Left renal pelvis (tissue), 4 donors: Measurements from ENCODE around the gene PPT2. TPM values are rescaled to one million over a fixed set of nuclear protein-coding genes. Genes with fewer than 3 reads are reported as not detected.
"Not testable (repeated sequence)": the region's sequence is repeated elsewhere in the genome, so short reads cannot be mapped to it uniquely, and the experiment has no call there.

Source experiments
- DNase-seq, 4 donors: peaks; one replicate each; pipeline ENCODE4 v3.0.0-alpha.2; 2013; ENCODE audit warnings: low read depth in 4 of 4, low spot score in 3 of 4
- polyA plus RNA-seq, 4 donors: library from polyadenylated mRNA; unstranded; fragments of 120-200 nt; gene quantifications; one replicate each; pipeline ENCODE4 v1.2.1, GENCODE V29; 2013; ENCODE audit not compliant: insufficient read length in 4 of 4

PPT2 gene
- polyA plus RNA-seq, 4 donors: 26.6 to 45.5 (median 34.9) TPM

DNA sequence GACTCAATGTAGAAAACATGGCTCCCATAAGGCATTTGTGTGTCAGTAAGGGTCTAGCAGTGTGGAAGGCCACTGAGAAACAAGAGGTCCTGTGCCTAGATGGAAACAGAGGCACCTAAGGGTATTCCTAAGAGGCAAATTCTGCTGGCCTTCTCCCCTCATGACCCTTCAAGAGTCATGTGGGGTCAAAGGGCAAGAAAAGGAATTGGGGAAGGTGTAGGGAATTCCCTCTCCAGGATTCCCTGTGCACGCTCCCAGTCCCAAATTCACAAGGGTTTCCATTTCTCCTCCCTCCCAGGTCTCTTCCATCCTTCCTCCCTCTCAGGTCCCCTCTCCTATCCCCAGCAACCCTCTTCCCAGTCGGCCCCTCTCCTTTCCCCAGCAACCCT lies 21.4 kb downstream of the PPT2 start:
- DNase-seq: no peak

DNA sequence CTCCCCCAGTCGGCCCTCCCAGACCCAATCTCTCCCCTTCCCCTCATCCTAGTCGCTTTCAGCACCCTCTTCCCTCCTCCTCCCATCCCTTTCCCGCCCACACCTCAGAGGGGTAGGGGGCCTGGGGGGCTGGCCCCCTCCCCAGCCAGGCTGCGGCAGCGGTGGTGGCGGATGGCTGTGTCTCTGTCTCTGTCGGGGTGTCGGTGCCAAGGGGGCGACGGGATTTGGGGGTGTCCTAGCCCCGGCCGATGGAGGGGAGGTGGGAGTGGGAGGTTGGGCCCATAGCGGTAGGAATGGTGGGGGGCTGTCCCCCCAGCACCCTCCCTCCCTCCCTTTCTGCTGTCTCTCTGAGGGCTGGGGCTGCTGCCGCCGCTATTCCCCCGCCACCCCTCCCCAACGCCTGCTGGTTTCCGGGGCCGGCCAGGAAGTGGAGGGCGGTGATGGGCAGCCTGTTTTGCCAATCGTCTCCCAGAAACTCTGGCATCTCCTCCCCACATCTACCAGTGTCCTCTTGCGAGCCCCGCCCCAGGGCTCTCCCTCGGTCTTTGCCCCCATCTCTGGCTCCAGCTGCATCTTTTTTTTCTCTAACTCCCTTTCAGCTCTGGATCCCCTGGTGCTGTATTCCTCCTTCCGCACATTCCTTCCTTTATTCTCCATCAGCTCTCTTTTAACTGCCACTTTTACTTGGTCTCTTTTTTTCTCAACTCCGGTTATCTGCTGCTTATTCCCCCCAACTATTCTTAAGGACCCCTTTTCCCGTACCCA lies 22.0 kb downstream of the PPT2 start, which contains the start of gene AGPAT1:
AGPAT1 (minus strand) TSS at position 374 of the 765 bp plus-strand sequence. CDS start 4,588 bp downstream, outside the sequence.
- peak; percentile 92 to 96 (median 95) for DNase-seq

DNA sequence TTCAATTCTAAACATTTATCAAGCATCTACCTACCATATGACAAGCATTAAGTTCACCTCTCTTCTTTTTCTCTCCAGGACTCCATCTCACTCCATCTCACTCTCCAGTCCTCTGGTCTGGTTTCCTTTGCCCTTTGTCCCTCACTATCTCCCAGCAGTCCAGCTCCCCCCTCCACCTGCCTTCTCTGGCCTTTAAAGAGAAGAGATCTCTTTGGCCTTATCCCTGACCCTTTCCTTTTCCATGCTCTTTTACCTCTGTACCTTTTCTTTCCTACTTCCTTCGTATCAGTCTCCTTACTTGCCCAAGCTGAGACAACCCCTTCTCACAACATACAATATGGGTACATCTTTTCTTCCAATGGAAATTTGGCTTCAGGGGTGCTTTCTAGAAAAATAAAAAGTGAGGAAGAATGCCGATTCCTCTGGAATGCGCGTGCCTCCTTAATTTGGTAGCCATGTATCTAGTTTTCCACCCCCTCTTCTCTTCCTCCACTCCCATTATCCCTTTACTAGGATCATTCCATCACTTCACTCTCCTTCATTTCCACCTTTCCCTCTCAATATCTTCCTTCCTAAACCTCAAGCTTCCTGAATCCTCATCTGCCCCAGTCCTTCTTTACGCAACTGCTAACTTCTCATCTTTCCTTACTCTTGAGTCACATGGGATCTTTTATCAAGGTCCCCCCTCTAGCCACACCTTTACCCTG lies 22.7 kb downstream of the PPT2 start:
- DNase-seq: no peak

DNA sequence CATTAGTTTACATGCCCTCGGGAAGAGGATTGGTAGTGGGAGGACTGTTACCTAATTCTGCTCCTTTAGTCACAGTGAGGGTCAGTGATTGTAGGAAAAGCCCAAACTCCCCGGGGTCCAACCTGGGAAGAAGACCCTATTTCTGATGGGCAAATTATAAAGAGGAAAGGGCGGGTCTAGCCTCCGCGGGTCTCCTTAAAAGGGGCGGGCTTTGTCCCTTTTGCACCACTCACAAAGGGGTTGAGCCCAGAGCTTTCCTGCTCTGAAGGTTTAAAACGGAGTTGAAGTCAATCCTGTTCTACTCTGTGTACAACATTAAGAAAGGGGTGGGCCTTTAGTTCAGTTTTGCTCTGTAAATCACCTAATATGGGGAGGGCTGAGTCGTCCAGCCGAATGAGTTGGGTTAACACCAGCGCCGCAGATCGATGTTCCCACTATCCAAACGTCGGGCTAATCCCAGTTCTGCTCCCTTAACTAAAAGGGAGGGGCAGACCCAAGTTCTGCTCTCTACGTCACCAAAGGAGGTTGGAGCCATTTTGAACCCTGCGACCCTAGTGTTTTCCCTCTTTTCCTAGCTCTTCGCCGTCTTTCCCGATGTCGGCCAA lies 23.3 kb downstream of the PPT2 start:
- DNase-seq: no peak

DNA sequence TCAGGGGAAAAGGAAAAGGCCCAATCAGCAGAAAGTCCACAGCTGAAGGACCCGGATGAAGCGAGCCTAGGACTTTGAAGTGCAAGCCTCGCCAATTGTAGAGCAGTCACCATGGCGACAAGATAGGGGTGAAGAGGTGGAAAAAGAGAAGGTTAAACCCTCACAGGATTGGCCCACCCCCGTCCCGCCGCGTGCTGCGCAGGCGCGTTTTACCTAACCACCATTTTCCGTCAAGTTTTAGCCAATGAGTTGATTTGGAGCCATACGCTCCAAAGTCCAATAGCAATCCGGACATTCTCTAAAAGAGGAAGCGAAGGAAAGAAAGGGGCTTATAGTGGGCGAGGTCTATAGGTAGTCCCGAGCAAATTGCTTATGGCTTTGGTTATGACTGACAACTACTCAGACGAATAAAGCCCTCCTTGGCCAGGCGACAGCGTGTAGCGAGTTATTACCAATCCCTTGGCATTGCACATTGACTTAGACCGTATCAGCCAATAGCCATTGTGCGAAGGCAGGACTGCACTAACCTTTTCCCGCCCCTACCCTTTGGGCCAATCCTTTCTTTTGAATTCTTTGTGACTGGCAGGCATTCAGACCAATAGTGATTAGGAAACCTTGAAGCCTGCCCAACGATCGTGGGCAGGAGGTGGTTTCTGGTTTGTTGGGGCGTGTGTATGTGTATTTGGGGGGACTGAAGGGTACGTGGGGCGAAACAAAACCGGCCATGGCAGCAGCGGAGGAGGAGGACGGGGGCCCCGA lies 24.0 kb downstream of the PPT2 start, which contains the start of gene RNF5:
RNF5 (plus strand) TSS at position 618 of the 759 bp plus-strand sequence; CDS start at position 725, 107 bp downstream.
- DNase-seq: peak; percentile 99 to 100 (median 100)

DNA sequence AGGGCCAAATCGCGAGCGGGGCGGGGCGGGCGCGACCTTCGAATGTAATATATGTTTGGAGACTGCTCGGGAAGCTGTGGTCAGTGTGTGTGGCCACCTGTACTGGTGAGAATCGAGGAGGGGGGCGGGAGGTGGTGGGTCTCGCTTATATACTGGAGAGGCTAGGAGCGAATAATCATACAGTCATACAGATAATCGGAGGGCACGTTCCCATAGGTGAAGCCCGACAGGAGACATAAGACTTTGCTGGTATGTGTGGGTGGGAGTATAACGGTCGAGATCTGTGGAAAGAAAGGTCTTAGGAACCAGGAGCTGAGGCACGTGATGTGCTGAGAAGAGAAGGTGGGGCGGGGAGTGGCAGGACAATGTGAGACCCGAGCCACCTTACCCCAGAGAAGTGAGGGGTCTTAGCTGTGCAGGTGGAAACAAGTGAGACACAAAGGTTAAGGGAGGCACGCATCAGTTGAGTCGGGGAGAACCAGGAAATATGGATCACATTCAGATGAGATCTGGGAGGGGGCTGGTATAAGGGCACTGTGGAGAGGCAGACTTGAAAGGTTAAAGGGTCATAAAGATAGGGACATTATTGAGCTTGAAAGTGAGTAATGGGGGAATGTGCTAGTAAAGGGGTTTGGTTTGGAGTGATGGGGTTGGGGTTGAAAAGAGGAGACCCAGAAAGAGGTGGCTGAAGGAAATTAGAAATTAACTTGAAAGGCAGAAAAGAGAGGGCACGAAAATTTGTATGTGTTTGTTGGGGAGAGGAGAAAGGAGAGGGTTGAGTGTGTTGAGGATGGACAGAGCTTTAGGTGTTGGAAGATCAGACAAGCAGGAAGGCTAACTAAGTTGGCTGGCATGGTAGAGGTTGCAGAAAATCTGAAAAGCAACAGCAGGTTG lies 24.9 kb downstream of the PPT2 start:
- DNase-seq: no peak

DNA sequence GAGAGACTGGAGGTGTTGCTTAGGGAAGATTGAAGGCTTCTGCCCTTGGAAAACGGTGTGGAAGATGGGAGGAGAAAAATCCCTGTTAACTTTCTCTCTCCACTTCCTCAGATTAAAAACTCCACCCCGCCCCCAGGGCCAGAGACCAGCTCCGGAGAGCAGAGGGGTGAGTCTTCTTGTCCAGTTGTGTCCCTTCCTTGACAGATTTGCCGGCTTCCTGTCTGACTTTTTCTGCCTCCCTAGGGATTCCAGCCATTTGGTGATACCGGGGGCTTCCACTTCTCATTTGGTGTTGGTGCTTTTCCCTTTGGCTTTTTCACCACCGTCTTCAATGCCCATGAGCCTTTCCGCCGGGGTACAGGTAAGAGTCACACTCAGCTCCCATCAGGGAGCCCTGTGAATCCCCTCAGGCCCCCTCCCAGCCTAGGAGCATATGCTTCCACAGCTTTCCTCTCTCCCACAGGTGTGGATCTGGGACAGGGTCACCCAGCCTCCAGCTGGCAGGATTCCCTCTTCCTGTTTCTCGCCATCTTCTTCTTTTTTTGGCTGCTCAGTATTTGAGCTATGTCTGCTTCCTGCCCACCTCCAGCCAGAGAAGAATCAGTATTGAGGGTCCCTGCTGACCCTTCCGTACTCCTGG lies 25.9 kb downstream of the PPT2 start:
- DNase-seq: no peak

DNA sequence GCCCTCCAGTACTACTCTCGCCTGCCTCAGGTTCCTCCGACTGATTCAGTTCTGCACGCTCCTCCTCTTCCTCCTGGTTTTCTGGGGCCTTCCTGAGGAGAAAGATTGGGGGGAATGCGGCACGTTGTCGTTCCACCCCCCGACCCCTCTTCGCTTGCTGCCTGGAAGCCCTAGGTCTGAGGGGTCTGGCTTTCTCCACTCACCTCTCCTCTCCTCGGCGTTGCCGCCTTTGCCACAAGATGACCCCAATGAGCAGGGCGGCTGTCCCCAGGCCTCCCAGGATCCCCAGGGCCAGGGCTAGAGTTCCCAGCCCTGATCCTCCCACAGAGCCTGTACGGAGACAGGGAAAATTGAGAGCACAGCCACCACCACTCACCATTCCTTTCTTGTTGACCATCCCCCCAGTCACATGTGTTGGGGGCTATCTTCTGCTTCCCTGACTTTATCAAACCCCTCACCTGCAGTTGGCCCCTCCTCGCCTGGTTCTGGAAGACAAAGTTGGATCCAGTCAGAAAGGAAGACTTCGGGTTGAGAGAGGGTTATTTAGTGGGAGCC lies 27.3 kb downstream of the PPT2 start:
- no peak for DNase-seq

DNA sequence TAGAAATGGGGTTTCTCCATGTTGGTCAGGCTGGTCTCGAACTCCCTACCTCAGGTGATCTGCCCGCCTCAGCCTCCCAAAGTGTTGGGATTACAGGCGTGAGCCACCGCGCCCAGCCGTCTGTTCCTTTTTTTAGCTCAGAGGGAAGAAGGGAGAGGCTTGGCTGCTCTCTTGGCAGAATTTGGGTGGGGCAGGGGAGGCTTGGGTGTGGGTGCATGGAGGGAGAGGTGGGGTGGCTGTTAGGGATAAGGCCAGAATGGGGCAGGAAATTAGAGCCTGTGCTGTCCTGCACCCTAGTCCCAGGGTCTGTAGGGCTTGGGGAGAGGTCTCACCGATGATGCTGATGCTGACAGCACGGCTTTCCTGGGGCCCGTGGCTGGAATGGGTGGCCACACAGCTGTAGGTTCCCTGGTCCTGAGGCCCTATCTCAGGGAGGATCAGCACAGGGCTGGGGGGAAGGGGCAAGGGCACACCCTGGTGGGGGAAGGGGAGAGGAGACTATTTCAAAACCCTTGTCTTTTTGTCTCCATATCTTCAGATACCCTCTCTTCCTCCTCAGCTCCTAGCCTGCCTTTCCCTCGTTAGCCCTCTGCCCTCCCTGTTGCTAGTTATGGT lies 28.1 kb downstream of the PPT2 start:
- no peak for DNase-seq

DNA sequence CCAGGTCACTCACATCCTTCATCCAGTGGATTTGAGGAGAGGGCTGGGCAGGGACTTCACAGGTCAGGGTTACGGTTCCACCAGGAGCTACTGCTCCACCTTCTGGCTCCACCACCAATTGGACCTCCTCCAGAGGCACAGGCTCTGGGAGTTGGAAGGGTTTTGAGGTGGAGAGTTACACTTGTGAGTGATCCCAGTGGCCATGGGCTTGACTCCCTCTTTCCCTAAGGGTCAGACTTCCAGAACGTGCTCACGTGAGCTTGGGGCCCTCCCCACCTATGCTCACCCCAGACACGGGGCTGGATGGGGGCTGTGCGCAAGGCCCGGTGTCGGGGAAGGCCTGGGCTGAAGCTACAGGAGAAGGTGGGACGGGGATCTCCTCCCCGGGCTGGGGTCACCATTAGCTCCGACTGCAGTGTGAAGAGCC lies 28.6 kb downstream of the PPT2 start:
- DNase-seq: no peak

DNA sequence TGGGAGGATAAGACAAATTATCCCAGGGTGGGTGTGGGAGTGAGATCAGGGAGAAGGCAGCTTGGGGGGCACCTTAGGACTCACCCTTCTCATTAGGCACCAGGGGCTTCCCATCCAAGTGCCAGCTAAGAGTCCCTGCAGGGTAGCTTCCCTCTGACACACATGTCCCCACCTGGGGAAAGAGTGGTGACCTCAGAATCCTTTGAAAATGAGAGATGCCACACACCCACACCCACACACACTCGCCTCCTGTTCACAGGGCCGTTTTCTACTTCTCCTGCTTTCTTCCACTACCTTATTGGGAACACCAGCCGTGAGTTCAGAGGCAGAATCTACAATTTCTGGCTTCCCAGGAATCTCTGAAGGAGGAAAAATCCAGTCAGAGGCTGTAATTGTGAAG lies 29.1 kb downstream of the PPT2 start:
- DNase-seq: no peak

DNA sequence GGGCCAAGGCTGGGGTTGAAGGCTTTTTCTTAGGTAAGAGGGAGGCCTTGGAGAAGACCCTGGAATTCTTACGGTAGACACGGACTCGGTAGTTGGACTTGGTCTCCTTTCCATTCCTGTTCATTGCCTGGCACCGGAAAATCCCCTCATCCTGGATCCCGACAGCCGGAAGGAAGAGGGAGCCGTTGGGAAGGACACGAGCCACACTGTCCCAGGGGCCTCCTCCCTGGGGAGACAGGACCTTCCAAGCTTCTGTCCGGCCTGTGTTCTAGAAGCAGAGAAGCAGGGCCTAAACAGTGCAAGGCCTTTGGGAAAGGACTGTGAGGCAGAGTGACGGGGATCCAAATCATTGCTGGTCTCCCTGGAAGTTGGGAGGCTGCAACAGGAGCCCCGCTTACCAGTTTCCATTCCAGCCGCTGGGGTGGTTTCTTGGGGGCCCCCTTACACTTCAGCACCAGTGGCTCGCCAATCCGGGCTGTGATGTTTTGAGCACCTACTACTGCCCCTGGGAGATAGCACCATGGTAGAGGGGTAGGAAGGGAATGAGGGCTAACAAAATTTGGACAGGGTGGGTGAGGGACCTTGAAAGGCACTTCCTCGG lies 29.6 kb downstream of the PPT2 start:
- DNase-seq: no peak

DNA sequence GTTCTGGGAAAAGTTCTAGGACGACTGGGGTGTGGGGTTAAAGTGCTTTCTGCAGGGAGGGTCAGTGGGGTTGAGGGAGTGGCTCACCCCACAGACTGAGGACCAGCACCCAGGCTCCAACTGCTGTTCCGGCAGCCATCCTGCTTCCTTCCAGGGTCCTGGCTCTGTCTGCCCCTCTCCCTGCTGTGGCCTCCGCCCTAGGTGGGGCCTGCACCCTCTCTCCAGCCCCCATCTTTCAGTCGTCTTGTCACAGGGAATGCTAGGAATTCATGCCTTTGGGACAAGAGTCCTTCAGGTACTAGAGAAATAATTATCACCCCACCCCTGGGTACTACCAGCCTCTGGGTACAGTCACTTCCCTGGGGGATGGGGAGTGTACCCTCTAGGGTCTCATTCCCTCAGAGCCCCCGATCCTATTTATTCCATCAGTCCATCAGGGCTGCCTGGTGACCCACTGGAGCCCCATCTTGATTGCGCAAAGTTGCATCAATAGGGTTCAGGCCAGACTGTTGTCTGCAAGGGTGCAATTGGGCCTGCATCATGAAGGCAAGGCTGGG lies 30.2 kb downstream of the PPT2 start, which contains the start of gene AGER:
AGER (minus strand) TSS at position 170 of the 557 bp plus-strand sequence; CDS start at position 139, 31 bp downstream.
- no peak for DNase-seq

DNA sequence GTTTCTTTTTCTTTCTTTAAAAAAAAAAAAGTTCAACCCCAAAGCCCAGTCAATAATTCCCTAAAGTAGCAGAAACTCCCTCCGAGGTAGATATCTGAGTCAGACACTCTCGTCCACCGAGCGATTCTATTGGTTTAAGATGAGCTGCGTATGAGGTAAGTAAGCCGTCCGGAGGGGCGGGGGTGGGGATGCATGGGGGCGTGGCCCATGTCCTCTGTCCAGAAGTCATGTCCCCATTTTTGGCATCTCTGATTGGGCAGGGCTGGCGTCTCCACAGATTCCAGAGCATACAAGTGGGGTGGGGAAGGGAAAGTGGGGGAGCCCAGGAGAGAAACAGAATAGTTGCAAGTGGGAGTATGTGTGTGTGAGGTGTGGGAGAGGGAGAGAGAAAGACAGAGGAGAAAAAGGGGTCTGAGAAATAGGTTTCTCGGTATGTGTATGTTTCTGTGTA lies 31.8 kb downstream of the PPT2 start:
- not testable (repeated sequence) for DNase-seq

DNA sequence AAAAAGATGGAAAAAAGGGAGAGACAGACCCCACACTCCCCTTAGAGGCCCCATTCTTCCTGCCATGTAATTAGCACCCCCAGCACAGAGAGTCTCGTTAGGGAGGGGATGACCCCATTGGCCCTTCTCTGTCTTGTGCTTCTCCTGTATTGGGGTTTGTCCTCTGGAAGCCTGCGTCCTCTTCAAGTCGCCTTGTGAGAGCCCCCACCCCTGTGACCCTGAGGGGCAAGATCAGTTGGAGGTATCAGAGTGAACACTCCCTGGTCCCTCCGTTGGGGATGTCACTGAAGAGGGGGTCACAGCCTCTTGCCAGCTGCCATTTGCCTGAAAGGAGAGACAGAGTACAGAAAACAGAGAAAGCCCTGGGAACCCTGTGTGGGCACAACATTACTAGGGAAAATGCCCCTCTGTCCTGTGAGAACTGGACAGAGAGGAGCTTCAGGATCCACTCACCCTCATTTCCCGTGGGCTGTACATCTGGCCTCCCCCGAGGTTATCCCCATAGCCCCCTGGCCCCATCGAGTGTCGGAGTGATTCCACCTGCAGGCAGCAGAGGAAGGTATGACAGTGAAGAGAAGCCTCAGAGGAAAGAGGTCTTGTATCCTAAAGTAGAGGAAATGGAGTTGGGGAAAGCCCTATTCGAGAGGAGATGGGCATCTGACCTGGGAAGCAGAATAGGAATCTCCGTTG lies 32.4 kb downstream of the PPT2 start:
- not testable (repeated sequence) for DNase-seq

DNA sequence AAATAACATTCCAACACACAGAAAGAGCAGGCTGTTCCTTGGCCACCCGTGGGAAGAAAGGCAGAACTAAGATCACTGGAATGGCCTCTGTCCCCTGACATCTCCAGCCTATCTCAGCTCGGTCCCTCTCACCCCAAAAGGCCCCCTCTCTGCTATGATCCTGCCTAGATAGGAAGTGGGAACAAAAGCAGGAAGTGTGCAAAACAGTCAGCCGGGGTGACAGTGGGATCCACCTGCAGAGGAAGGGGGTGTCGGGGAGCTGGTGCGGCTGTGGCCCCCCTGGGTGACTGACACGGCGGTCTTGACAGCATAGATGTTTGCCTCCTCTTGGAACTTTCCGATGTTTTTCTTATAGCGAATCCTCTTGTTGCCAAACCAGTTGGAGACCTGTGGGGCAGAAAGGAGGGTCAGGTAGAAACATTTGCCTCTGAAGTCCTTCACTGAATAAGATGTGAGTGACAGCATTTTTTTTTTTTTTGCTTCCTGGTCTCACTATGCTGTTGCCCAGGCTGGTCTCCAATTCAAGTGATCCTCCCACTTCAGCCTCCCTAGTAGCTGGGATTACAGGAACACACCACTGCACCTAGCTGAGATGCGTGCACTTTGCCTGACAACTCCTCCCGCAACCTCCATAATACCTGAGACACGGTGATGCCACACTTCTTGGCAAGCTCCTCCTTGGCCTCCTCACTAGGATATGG lies 33.2 kb downstream of the PPT2 start:
- no peak for DNase-seq
